DOHH2 (cell line): ENCODE data around the gene COQ10A.

Experiments
- CTCF ChIP-seq: fragments of 200-600 bp; sonication (generic); IDR thresholded peaks from one replicate; pipeline ENCODE4 v1.5.1; 2014; ENCODE audit warnings: antibody characterized with exemption, mild to moderate bottlenecking, low read depth, low read length; ENCODE audit not compliant: poor library complexity, severe bottlenecking
- EZH2phosphoT487 ChIP-seq: fragments of 200-600 bp; sonication (generic); IDR thresholded peaks from 2 replicates; pipeline ENCODE4 v1.6.1; 2017; ENCODE audit warnings: borderline replicate concordance, mild to moderate bottlenecking, antibody characterized with exemption, low read length, moderate library complexity, mixed read lengths

DNA sequence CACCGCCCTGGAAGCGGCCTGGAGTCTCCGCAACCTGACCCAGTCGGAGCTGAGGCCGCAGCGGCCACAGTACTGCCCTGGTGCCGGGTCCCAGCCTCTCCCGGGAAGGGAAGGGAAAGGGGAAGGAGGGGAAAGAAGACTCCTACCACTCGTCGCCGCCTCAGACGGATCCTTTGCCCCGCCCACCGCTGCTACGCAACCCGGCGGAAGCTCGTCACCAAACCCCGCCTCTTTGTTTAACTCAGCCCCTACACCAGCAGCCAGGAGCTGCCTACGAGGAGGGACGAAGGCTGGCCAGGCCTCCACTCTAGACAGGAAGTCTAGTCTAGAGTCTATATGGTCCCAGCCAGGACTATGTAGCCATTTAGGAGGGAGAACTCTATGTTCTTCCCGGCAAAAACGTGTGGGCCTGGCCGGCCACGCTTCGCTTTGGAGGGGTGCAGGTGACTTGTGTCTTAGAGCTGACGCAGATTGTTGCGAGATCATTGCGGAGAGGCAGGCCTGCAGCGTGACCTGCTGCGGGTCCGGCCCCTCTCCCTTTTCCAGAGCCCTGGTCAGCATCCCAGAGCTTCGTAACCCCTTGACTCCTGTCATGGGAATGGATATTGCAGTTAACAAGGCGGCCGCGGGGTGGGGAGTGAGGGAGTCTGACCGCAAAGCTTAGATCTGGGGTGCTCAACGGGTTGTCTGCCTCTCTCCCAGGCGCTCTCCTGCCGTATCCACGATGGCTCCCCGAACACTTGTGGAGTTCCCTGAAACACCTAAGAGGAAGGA lies 44.8 kb upstream of the COQ10A start, which contains the start of gene RNF41:
- TF ChIP-seq CTCF (no peak), EZH2phosphoT487 (no peak)
